Activated T-helper 9 cell treated with anti-CD3 and anti-CD28 coated beads, Interleukin-2, amount 50 U/mL, for 16 hours (primary cell): Measurements from ENCODE around the gene UNC13C.

Experiments used
- DNase-seq: peaks from one replicate; pipeline ENCODE4 v3.0.0-alpha.2; 2020; ENCODE audit warnings: low read depth

The UNC13C gene

GRCh38 chr15:54026258-54026657 is 48.0 kb downstream of the UNC13C start:
- DNase-seq, result no peak

DNA sequence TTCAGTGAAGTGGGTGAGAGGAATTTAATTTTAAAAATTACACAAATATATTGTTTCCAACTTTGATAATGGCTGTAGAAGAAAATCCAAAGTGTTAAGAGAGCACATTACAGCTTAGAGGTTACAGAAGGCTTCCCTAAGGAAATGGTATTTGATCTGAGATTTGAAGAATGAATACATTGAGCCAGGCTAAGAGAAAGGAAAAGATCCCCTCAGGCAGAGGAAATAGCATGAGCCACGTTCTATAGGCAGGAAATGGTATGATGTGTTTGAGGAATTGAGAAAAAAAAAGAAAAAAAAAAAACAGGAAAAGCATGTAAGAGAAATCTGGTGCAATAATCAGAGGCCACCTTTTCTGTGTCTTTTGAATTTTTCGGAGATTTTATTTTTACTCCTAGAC is 48.6 kb downstream of the UNC13C start:
- DNase-seq, result no peak

DNA sequence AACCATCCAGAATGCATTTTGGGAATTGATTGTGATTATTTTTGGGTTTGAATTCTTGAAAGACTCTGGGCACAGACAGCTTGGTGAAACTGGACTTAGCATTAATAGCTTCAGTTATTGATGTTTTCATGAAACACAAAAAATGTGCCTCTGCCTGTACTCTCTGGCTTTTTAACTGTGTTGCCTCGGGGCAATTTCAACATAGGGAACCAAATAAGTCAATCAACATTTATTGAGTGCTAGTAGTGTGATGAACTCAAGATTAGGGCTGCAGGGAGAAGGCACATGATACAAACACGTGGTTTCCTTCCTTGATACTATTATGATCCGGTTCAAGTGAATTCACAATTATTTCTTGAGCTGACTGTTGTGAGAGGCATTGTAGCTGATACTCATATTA is 50.8 kb downstream of the UNC13C start:
- no peak for DNase-seq

DNA sequence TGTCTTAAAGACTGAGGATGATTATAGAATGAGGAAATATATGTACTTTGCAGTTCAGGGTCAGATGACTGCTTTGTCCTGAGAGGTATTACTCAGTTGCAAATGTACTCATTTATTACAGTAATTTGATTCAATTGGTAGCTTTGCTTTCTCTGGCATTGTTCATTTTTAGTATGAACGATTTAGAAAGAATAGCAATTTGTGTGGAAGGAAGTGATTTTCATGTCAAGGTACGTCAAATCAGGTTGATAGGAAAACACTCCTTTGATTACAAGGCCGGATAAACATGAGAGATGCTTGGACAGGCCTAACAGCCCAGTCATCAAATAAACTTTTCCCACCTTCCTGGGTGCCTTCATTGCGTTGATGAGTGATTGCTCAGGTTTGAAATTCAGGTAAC is 53.8 kb downstream of the UNC13C start:
- no peak for DNase-seq

DNA sequence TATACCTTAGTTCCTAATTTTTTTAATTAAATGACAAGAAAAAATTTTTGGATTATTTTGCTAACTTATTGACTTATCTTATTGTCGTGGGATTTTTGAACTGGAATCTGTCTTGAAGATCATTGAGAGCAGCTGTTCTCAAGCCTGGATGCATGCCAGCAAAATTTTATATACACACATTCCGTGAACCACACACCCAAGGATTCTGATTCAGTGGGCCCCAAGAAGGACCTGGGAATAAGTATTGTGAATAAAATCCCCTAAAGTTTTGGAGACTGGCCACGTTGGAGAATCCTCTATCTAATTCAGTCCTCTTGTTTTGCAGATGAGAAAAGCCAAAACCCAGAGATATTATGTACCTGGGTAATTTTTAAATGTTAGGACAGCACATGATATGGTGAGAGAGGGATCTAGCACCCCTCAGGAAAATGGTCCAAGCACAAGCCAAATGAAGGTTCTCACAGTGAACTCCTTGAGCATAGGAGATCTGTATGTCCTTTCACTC is 55.2 kb downstream of the UNC13C start:
- DNase-seq, result no peak

DNA sequence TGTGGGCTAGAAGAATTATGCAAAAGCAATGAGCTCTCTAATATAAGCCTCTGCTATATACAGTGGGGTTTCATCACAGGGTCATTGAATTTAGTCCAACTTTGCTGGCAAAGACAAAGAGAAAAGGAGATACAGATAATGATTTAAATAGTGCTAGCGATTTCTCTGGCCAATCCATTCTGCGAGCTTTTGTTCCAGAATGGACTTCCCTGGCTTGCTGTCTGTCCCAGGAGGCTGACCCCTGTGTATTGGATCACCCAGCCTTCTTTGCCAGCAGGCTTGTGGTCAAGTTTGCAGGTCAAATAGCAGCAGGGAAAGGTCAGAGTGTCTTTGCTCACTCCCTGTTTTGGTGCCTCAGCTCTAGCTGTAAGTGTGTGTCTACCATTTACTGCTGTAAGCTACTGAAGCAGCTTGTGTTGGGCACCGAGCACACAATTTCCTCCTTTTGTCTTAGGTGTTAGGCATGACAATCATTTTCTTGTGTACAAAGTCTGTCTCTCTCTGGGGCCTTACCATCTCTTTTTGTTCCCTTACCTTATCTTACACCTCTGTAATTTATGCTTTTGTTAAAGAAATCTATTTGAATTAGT is 55.7 kb downstream of the UNC13C start:
- no peak for DNase-seq

DNA sequence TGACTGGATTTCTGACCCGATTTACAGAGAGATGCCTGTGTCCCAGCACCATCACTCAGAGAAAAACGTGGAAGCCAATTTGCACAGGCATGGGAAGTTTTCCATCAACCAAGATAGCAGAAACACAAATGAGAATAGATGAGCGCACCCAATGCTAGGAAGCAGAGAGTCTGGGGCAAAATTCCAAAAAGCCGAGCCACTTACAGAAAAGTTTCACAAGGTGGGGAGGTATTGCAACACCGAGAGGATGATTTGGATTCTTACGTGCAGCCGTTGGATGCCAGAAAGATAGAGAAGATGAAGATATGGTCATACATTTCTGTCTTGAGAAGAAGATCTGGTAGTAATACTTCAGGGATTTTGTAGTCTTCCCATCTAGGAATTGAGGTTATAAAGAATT is 57.4 kb downstream of the UNC13C start:
- no peak for DNase-seq

- no peak for DNase-seq
Observed at GRCh38 chr15:54045397-54045796, 67.2 kb downstream of the UNC13C start.

GRCh38 chr15:54046093-54046492 is 67.9 kb downstream of the UNC13C start:
- no peak for DNase-seq

- DNase-seq, result no peak
Observed at GRCh38 chr15:54064365-54064764, 86.1 kb downstream of the UNC13C start.

DNA sequence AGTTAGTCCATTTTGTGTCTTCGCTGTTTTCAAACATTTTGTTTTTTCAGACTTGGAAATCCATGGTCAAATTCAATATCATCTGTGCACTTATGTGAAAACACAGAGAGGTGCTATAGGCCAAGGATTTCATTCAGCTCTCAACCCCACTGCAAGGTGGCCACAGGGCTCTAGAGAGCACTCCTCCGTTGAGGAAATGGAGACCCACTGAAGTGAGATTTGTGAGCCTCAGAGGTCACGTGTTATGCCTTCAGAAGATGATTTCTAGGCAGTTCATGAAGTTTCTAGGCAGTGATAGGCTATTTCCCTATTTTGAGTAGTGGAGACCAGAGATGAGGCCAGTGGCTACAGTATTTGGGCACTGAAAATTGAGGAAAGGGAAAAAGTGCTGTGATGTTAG is 88.2 kb downstream of the UNC13C start:
- DNase-seq, result no peak

DNA sequence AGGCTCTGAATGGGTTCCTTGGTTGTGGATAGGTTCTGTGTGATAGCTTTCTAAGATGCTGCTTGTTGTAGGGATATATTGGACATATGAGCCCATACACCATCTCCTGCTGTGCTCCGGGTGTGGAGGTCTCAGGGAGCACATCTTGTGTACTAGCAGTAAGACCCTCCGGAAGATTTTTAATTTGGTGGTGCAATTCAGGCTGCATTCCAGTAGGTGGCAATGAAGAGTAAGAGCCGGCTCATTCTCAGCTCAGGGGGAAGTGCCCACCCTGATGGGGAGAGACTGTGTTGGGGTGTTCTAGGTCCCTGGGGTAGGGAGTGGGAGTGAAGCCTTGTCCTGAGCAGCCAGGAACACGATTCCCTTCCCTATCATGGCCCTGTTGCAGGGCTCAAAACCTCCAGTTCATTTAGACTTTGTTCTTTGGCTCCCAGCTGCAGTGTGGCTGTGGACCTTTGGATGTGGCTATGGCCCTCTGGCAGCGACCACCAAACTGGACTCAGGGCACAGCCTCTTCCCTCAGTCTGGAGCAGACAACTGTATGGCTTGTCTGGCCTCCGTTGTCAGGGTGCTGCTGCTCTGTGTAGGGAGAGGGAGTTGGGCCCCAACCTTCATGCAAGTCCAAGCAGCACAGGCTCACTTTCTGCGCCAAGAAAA is 104.7 kb downstream of the UNC13C start:
- no peak for DNase-seq

DNA sequence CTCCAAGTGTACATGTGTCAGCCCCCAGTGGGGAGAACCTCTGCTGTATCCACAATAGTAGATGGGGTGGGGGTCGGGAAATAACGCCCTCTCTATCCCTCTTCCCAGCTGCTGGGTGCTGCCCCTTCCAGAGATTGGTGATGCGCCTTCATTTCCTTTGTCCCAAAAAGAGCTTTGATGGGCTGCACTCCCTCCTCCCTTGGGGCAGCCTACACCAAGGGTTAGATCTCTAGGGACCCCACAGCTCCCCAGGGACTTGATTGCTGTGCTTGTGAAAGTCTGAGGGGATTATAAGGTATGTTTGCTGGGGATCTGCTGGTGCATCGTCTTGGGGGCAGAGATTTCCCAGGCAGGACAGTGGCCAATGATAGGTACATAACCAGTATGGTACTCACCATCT is 105.3 kb downstream of the UNC13C start:
- no peak for DNase-seq

GRCh38 chr15:54083991-54084390 is 105.8 kb downstream of the UNC13C start:
- DNase-seq, result no peak

GRCh38 chr15:54088837-54089236 is 110.6 kb downstream of the UNC13C start:
- no peak for DNase-seq

DNA sequence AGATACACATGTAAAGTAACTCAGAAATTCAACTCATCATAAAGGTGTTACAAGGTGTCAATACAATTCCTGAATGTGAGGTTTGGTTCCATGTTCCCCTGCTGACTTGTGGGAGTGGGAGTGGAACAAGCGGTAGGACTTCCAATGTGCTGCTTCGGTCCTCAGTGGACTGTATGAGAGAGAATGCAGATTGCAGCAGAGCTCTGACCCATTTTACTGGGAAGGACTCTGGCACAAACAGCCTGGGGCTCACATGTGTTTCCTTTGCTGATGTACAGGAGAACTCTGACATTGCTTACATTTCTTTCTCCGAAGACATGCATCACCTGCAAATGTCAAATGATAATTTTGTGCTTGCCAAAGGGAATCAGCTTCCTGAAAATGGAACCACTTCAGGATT is 111.5 kb downstream of the UNC13C start:
- no peak for DNase-seq

GRCh38 chr15:54091651-54092050 is 113.4 kb downstream of the UNC13C start:
- no peak for DNase-seq

DNA sequence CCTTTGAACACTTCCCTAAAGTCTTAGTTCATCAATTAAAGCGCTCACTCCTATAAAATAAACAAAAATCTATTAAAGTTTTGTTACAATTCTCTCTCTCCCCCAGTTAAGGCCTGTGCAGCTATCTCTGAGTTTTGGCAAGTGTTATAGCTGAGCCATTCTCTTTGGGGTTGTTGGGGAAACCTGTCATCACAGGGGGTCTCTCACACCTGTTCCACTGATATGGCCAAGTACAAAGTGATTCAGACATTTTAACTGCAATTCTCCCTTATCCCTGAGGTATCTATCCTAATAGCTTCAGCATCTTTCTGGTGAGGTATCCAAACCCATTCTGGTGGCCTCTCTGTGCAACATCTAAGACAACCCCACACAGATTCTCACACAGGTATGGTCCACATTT is 116.4 kb downstream of the UNC13C start:
- DNase-seq, result no peak

- DNase-seq, result no peak
Observed at GRCh38 chr15:54097019-54097418, 118.8 kb downstream of the UNC13C start.

DNA sequence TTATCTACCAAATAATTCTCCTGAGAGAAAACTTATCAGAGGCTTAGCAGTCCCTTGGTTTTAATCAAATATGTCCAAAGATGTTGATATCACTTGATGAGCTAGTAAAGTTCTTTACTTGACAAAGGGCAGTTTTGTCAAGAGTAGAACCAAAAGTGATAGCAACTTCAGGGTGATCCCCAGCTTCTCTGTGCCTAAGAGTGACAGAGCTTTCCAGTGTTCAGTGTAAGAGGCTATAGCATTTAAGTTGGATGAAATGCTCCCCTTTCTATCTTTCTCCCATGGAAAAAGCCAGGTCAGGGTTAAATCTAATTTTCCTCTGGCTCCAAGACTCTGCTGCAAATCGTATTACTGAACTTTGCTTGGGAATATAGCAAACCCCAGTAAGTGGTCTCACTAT is 120.8 kb downstream of the UNC13C start:
- DNase-seq, result no peak

DNA sequence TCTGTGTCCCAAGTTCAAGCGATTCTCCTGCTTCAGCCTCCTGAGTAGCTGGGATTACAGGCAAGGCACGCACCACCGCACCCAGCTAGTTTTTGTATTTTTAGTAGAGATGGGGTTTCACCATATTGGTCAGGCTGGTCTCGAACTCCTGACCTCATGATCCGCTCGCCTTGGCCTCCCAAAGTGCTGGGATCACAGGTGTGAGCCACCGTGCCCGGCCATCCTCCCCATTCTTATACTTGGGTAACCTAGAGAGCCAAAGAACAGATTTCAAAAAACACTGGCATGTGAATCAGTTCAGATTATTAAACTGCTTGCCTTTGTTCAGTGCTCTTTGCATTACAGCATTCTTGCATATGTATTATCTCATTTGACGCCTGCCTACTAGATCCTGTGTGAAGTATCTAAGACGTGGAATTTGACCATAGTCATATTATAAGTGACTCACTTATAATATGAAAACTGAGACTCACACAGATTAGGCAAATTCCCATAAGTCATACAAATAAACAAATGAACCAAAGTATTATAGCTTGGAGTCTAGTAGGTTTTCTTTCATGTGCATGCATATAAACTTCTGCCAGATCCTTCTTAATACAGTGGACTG is 123.5 kb downstream of the UNC13C start:
- DNase-seq, result no peak

DNA sequence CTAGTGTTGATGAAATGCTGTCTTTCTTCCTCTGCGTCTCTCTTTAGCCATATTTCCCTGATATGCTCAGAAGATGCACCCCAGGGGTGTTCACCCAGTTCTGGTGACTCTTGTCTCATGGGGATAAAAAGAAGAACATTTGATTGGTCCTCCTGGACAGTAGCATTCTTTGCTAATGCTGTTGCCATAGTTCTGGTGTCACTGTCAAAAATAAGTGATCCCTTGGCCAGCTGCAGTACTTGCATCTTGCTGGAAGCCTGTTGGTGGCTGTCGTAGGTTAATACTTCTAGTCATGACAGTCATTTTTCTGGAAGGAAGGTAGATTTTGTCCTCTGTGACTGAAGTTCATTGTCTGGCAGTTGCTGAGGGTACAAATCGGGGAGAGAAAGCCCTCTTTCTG is 124.5 kb downstream of the UNC13C start:
- DNase-seq, result no peak

DNA sequence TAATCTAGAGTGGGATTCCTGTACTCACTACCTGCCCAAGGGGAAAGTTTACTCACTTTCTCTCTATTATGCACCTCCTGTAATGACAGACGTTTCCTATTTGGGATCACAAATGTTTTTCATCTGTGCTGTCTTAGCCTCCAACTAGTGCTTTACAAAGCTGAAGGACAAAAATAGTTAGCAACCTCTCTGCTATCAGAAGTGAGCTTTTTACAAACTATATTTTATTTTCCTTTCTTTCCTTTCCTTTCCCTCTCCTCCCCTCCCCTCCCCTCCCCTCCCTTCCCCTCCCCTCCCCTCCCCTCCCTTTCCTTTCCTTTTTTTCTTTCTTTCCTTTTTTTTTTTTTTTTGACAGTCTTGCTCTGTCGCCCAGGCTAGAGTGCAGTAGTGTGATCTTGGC is 130.8 kb downstream of the UNC13C start:
- no peak for DNase-seq

DNA sequence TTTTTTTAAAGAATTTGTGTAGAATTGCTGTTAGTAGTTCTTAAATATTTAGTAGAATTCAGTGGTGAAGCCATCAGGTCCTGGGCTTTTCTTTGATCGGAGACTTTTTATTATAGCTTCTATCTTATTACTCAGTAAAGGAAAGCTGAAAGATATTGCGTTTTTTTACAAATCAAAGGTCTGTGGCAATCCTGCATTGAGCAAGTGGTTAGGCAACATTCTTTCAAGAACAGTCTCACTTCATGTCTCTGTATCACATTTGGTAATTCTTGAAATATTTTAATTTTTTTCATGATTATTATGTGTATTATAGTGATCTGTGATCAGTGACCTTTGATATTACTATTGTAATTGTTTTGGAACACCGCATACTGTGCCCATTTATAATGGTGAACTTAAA is 140.8 kb downstream of the UNC13C start:
- no peak for DNase-seq
